Measurements from ENCODE around the gene ZDHHC16. TPM values are rescaled to one million over a fixed set of nuclear protein-coding genes. Genes with fewer than 3 reads are reported as not detected.
A peak's percentile ranks its signal among the peaks of the same experiment; 100 is the strongest.

The ZDHHC16 gene
- total RNA-seq, 4 donors from 2014 or later, result 23.9 to 37.2 (median 28.3) TPM

GRCh38 chr10:97494151-97494550 lies 48.2 kb downstream of the ZDHHC16 start:
- H3K36me3 ChIP-seq, result peaks cover 0 to 6% (median 0%) of the 10 kb centered on the region in 4 donors
- H3K27ac ChIP-seq (replicated peaks in 1 of 4), result peak overlapping the region in 2 of 4 donors; percentile 4 to 56
- intact Hi-C loops (cut with DNase I), result no loop called here
- DNase-seq (ENCODE audit: extremely low spot score), result no peak
- H3K9me3 ChIP-seq, result no peaks in the 10 kb centered on the region
- peaks cover 60 to 74% (median 68%) of the 10 kb centered on the region in 4 donors for H3K4me1 ChIP-seq
- H3K27me3 ChIP-seq, result no peaks in the 10 kb centered on the region
- TF ChIP-seq EP300 (IDR thresholded peaks at IDR 0.05) (no peak), POLR2AphosphoS5 (IDR thresholded peaks at IDR 0.05) (no peak), POLR2A (IDR thresholded peaks at IDR 0.05; ENCODE audit: low read depth) (no peak), CTCF (IDR thresholded peaks at IDR 0.05) (no peak)
- H3K4me3 ChIP-seq, result no peak overlapping the region
- 39% methylated on average over 2 of the region's 2 CpGs for WGBS

DNA sequence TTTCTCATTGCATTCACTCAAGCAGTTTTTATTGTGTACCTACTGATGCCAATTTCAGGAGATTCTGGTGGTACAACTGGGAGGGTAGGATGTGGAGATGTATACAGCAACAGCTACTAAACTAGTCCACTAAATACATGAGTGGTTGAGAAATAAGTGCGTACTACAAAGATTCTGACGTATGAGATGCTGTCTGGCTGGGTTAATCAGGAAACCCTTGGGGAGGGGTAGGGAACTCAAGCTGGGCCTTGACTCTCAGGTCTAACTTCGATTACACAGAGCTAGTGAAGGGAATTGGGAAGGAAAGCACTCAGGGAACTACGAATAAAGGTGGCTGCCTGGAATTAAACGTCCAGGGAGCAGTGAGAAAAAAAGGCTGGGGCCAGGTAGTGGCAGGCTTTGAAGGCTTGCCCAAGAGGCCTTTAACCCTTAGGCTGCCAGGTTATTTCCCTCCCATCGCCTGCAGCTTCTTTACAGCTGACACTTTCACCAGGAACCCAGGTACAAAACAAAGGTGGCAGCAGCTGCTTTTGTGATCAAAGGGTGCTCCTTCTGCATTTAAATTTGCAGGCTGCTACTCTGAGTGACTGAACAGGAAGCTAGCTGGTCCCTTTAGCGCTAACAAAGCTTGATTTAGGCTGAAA lies 49.0 kb downstream of the ZDHHC16 start:
- H3K27me3 ChIP-seq, result no peaks in the 10 kb centered on the region
- no peak for DNase-seq (ENCODE audit: extremely low spot score)
- H3K36me3 ChIP-seq, result peaks cover 0 to 6% (median 0%) of the 10 kb centered on the region in 4 donors
- intact Hi-C loops (cut with DNase I), result loop anchor here (5.0 kb wide), 2 partner anchors 33 to 57 kb away; no protein-coding TSS in a partner anchor
- H3K9me3 ChIP-seq, result no peaks in the 10 kb centered on the region
- peaks cover 55 to 70% (median 65%) of the 10 kb centered on the region in 4 donors for H3K4me1 ChIP-seq
- WGBS, result 39% methylated on average over 7 of the region's 7 CpGs
- H3K27ac ChIP-seq (replicated peaks in 1 of 4), result peak overlapping the region in 3 of 4 donors; percentile 18 to 56 (median 42)
- no peak overlapping the region for H3K4me3 ChIP-seq
- no peak for TF ChIP-seq POLR2A (IDR thresholded peaks at IDR 0.05; ENCODE audit: low read depth)
- no peak for TF ChIP-seq CTCF (IDR thresholded peaks at IDR 0.05)
- TF ChIP-seq POLR2AphosphoS5 (IDR thresholded peaks at IDR 0.05), result no peak
- TF ChIP-seq EP300 (IDR thresholded peaks at IDR 0.05), result no peak

DNA sequence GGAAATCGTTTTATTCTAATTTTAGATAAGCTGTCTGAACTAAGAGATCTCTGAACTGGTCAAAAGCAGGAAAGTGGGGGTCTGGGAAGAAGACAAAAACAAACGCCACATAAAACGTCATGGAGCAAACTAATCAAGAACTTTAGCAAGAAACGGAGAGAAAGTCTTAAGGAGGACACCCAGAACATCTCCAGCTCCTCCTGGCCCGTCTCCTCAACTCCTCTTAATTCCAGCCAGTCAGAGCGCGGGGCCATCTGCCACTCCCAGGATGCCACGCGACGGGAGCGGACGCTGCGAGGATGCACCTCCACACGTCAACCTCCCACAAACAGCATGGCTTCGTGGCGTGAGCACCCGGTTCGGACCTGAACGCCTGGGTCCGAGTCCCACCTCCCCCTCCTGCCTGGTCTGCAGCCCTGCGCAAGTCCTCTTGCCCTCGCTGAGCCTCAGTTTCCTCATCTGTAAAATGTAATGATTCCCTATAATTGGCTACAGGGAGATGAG lies 51.6 kb downstream of the ZDHHC16 start:
- WGBS, result 0% methylated on average over 20 of the region's 22 CpGs
- peak; percentile 95 for DNase-seq (ENCODE audit: extremely low spot score)
- intact Hi-C loops (cut with DNase I), result loop anchor here (5.0 kb wide), 2 partner anchors 35 to 55 kb away; no protein-coding TSS in a partner anchor
- H3K27me3 ChIP-seq, result no peaks in the 10 kb centered on the region
- peaks cover 52 to 66% (median 61%) of the 10 kb centered on the region in 4 donors for H3K4me1 ChIP-seq
- peak overlapping the region; percentile 91 to 96 (median 94) for H3K27ac ChIP-seq (replicated peaks in 1 of 4)
- no peak for TF ChIP-seq CTCF (IDR thresholded peaks at IDR 0.05)
- TF ChIP-seq POLR2A (IDR thresholded peaks at IDR 0.05; ENCODE audit: low read depth), result peak; percentile 41
- peak; percentile 73 to 82 for TF ChIP-seq POLR2AphosphoS5 (IDR thresholded peaks at IDR 0.05)
- H3K4me3 ChIP-seq, result peak overlapping the region; percentile 86 to 97 (median 90)
- no peaks in the 10 kb centered on the region for H3K9me3 ChIP-seq
- peaks cover 0 to 6% (median 0%) of the 10 kb centered on the region in 4 donors for H3K36me3 ChIP-seq

GRCh38 chr10:97498076-97498840 lies 52.3 kb downstream of the ZDHHC16 start, which contains the start of gene MMS19:
Gene MMS19 (minus strand): TSS chr10:97498422. CDS start chr10:97498384, 38 bp downstream.
- WGBS, result 0% methylated on average over 13 of the region's 73 CpGs
- intact Hi-C loops (cut with DNase I), result loop anchor here (5.0 kb wide), 2 partner anchors 36 to 54 kb away; no protein-coding TSS in a partner anchor
- H3K4me1 ChIP-seq, result peaks cover 52 to 62% (median 60%) of the 10 kb centered on the region in 4 donors

More at GRCh38 chr10:97498076-97498840, 52.3 kb downstream of the ZDHHC16 start, which contains the start of gene MMS19:
- no peaks in the 10 kb centered on the region for H3K27me3 ChIP-seq
- H3K36me3 ChIP-seq, result peaks cover 0 to 3% (median 0%) of the 10 kb centered on the region in 4 donors
- peak within 1 kb of the TSS; percentile 91 to 96 (median 94) for H3K27ac ChIP-seq (replicated peaks in 1 of 4)
- no peaks in the 10 kb centered on the region for H3K9me3 ChIP-seq
- TF ChIP-seq POLR2AphosphoS5 (IDR thresholded peaks at IDR 0.05), result peak; percentile 84 to 87
- TF ChIP-seq CTCF (IDR thresholded peaks at IDR 0.05), result no peak
- no peak for TF ChIP-seq EP300 (IDR thresholded peaks at IDR 0.05)
- peak; percentile 74 for TF ChIP-seq POLR2A (IDR thresholded peaks at IDR 0.05; ENCODE audit: low read depth)
- peak; percentile 100 for DNase-seq (ENCODE audit: extremely low spot score)
- peak within 1 kb of the TSS; percentile 86 to 97 (median 90) for H3K4me3 ChIP-seq

All from esophagus muscularis mucosa (tissue), 4 donors.